H9 (cell line): ENCODE data around the gene CWC22. TPM values are rescaled to one million over a fixed set of nuclear protein-coding genes. Genes with fewer than 3 reads are reported as not detected.
"Not testable (repeated sequence)": the region's sequence is repeated elsewhere in the genome, so short reads cannot be mapped to it uniquely, and the experiment has no call there.

ENCODE experiments used
- DNase-seq: peaks from one replicate; pipeline ENCODE4 v3.0.0-alpha.2; 2017
- H2AFZ ChIP-seq: one replicate; pipeline ENCODE4 v1.6.1; 2013; ENCODE audit warnings: mild to moderate bottlenecking, low read length, control low read depth, moderate library complexity
- H2AK5ac ChIP-seq: 2 replicates; pipeline ENCODE4 v1.6.1; 2013; ENCODE audit warnings: low read length, control low read depth, mixed read lengths; ENCODE audit not compliant: insufficient read length
- H2BK120ac ChIP-seq: one replicate; pipeline ENCODE4 v1.6.1; 2013; ENCODE audit warnings: low read depth, mild to moderate bottlenecking, low read length, control low read depth, inconsistent platforms; ENCODE audit not compliant: poor library complexity, severe bottlenecking
- H2BK12ac ChIP-seq: 2 replicates; pipeline ENCODE4 v1.6.1; 2013; ENCODE audit warnings: low read length, control low read depth, mixed read lengths, low read depth; ENCODE audit not compliant: insufficient read length
- H2BK15ac ChIP-seq: 2 replicates; pipeline ENCODE4 v1.6.1; 2013; ENCODE audit warnings: low read depth, low read length, control low read depth
- H2BK20ac ChIP-seq: one replicate; pipeline ENCODE4 v1.6.1; 2013; ENCODE audit warnings: low read depth, mild to moderate bottlenecking, low read length, control low read depth, inconsistent platforms; ENCODE audit not compliant: poor library complexity, severe bottlenecking
- H2BK5ac ChIP-seq: 2 replicates; pipeline ENCODE4 v1.6.1; 2013; ENCODE audit warnings: low read length, control low read depth, mixed read lengths; ENCODE audit not compliant: insufficient read length
- H3K14ac ChIP-seq: 2 replicates; pipeline ENCODE4 v1.6.1; 2013; ENCODE audit warnings: low read length, control low read depth; ENCODE audit not compliant: insufficient read depth
- H3K18ac ChIP-seq: 2 replicates; pipeline ENCODE4 v1.6.1; 2013; ENCODE audit warnings: low read depth, mild to moderate bottlenecking, mixed read lengths, low read length, control low read depth; ENCODE audit not compliant: insufficient read length
- H3K23ac ChIP-seq: 2 replicates; pipeline ENCODE4 v1.6.1; 2013; ENCODE audit warnings: low read length, control low read depth, mixed read lengths, low read depth; ENCODE audit not compliant: insufficient read length
- H3K23me2 ChIP-seq: 2 replicates; pipeline ENCODE4 v1.6.1; 2013; ENCODE audit warnings: low read depth, mild to moderate bottlenecking, mixed read lengths, low read length, control low read depth; ENCODE audit not compliant: insufficient read length, poor library complexity, severe bottlenecking
- H3K27ac ChIP-seq: 2 replicates; pipeline ENCODE4 v1.5.1; 2013; ENCODE audit warnings: low read length, control low read depth, mixed read lengths, low read depth; ENCODE audit not compliant: insufficient read length
- H3K27me3 ChIP-seq: 2 replicates; pipeline ENCODE4 v1.6.1; 2013; ENCODE audit warnings: low read length, control low read depth, inconsistent platforms; ENCODE audit not compliant: insufficient read depth
- H3K4ac ChIP-seq: 2 replicates; pipeline ENCODE4 v1.6.1; 2013; ENCODE audit warnings: low read depth, mild to moderate bottlenecking, control low read depth, inconsistent platforms, low read length, moderate library complexity
- H3K4me1 ChIP-seq: 2 replicates; pipeline ENCODE4 v1.6.1; 2013; ENCODE audit warnings: low read length, control low read depth, inconsistent platforms; ENCODE audit not compliant: insufficient read depth
- H3K4me2 ChIP-seq: 2 replicates; pipeline ENCODE4 v1.6.1; 2013; ENCODE audit warnings: low read length, control low read depth, mixed read lengths; ENCODE audit not compliant: insufficient read length, insufficient read depth
- H3K56ac ChIP-seq: 2 replicates; pipeline ENCODE4 v1.6.1; 2013; ENCODE audit warnings: low read depth, mild to moderate bottlenecking, mixed read lengths, low read length, control low read depth; ENCODE audit not compliant: insufficient read length
- H3K79me1 ChIP-seq: 2 replicates; pipeline ENCODE4 v1.6.1; 2013; ENCODE audit warnings: low read depth, mild to moderate bottlenecking, moderate library complexity, low read length, control low read depth, inconsistent platforms; ENCODE audit not compliant: insufficient read depth, poor library complexity, severe bottlenecking
- H3K79me2 ChIP-seq: 2 replicates; pipeline ENCODE4 v1.6.1; 2013; ENCODE audit warnings: low read length, control low read depth, inconsistent platforms; ENCODE audit not compliant: insufficient read depth
- H3K9ac ChIP-seq: 2 replicates; pipeline ENCODE4 v1.6.1; 2013; ENCODE audit warnings: low read length, control low read depth, mixed read lengths; ENCODE audit not compliant: insufficient read length; ENCODE audit errors: extremely low read depth
- H3K9me3 ChIP-seq: one replicate; pipeline ENCODE4 v1.6.1; 2013; ENCODE audit warnings: low read depth, low read length, inconsistent platforms; ENCODE audit not compliant: control insufficient read depth
- H3T11ph ChIP-seq: one replicate; pipeline ENCODE4 v1.6.1; 2013; ENCODE audit warnings: mild to moderate bottlenecking, low read length, control low read depth, inconsistent platforms
- H4K20me1 ChIP-seq: one replicate; pipeline ENCODE4 v1.6.1; 2013; ENCODE audit not compliant: control insufficient read depth, insufficient read length, insufficient read depth
- H4K5ac ChIP-seq: 2 replicates; pipeline ENCODE4 v1.6.1; 2013; ENCODE audit warnings: low read depth, mild to moderate bottlenecking, mixed read lengths, low read length, control low read depth; ENCODE audit not compliant: insufficient read length
- H4K8ac ChIP-seq: replicated peaks from 2 replicates; pipeline ENCODE4 v1.6.1; 2013; ENCODE audit warnings: low read length, control low read depth, mixed read lengths, low read depth; ENCODE audit not compliant: insufficient read length
- H4K91ac ChIP-seq: 2 replicates; pipeline ENCODE4 v1.6.1; 2013; ENCODE audit warnings: low read depth, mild to moderate bottlenecking, moderate library complexity, mixed read lengths, low read length, control low read depth; ENCODE audit not compliant: insufficient read length
- H3K27ac Mint-ChIP-seq, 3 experiments: 2 replicates in 2 of 3; 3 replicates in 1 of 3; pipeline ENCODE4 v1.8.0; 2020 to 2021; ENCODE audit warnings: mixed read lengths in 3 of 3, mild to moderate bottlenecking in 1 of 3, moderate library complexity in 1 of 3
- H3K27me3 Mint-ChIP-seq: 2 replicates; pipeline ENCODE4 v1.8.0; 2021; ENCODE audit warnings: low read depth, mild to moderate bottlenecking, moderate library complexity, mixed read lengths
- H3K36me3 Mint-ChIP-seq, 3 experiments: 2 replicates in 2 of 3; 3 replicates in 1 of 3; pipeline ENCODE4 v1.8.0; 2020 to 2021; ENCODE audit warnings: low read depth in 3 of 3, mixed read lengths in 3 of 3; ENCODE audit not compliant: insufficient read depth in 1 of 3
- H3K4me1 Mint-ChIP-seq, 2 experiments: 2 replicates each; pipeline ENCODE4 v1.8.0; 2020; ENCODE audit warnings: mixed read lengths in 2 of 2
- H3K4me3 Mint-ChIP-seq, 2 experiments: 2 replicates in 1 of 2; 3 replicates in 1 of 2; pipeline ENCODE4 v1.8.0; 2020 to 2021; ENCODE audit warnings: mild to moderate bottlenecking in 2 of 2, mixed read lengths in 2 of 2, moderate library complexity in 1 of 2
- H3K9me3 Mint-ChIP-seq, 2 experiments: 2 replicates in 1 of 2; 3 replicates in 1 of 2; pipeline ENCODE4 v1.8.0; 2020; ENCODE audit warnings: mild to moderate bottlenecking in 2 of 2, mixed read lengths in 2 of 2, moderate library complexity in 1 of 2
- WGBS: extraction: QIAGEN DNeasy Blood & Tissue Kit; methylation state at CpG from one replicate; pipeline ENCODE4 v1.1.7; 2013; ENCODE audit warnings: missing lambda C conversion rate, low lambda C conversion rate, mixed read lengths; ENCODE audit not compliant: insufficient read length; ENCODE audit errors: extremely low coverage; 5-methylcytosine and 5-hydroxymethylcytosine counted together
- total RNA-seq: library from RNA; stranded (reverse); gene quantifications from 2 replicates; pipeline ENCODE4 v1.2.1, GENCODE V29; 2021
- TF ChIP-seq, protein P1 (sequence below): fragments of 200-600 bp; sonication (generic); conservative IDR thresholded peaks from 3 replicates; pipeline ENCODE4 v1.8.0; 2021; ENCODE audit warnings: antibody characterized with exemption, mild to moderate bottlenecking

Gene CWC22
- total RNA-seq, 1 experiment from 2014 or later = 43.4 TPM

DNA sequence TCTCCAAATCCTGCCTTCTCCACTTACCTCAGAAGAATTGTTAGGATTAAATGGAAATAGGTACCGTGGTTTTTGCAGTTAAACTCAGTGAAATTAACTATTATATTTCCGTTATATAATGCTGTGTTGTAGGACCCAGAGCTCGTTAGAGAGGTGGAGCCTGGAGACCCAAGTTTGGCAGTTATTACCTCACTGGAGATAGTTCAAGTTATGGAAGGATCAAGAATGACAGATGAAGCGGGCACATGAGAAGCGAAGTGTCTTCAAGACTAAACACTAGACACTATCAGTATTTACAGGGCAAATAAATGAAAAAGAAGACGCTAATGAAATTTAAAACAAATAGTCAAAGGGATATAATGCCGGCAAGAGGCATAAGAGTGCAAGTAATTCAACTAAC is 866 bp downstream of the CWC22 start:
- H3K9me3 Mint-ChIP-seq = no peaks in the 10 kb centered on the region
- no peak for DNase-seq
- H3K79me2 ChIP-seq = peaks cover 29% of the 10 kb centered on the region; the same call in 1 of the 2 replicates
- H3K56ac ChIP-seq = peak overlapping the region; percentile 91
- no peaks in the 10 kb centered on the region for H3K27me3 Mint-ChIP-seq
- no peak overlapping the region for H4K5ac ChIP-seq
- H3K36me3 Mint-ChIP-seq = peaks cover 0 to 16% (median 15%) of the 10 kb centered on the region in 3 experiments; a peak in 4 of 7 replicates
- no peaks in the 10 kb centered on the region for H4K20me1 ChIP-seq
- peaks cover 3% of the 10 kb centered on the region for H3K23me2 ChIP-seq
- H3K27ac Mint-ChIP-seq = peak overlapping the region; percentile 99
- no peak overlapping the region for H2AFZ ChIP-seq
- no peak overlapping the region for H2BK120ac ChIP-seq
- H3K79me1 ChIP-seq = peaks cover 3% of the 10 kb centered on the region
- H2AK5ac ChIP-seq = no peak overlapping the region
- H3K9ac ChIP-seq = peak overlapping the region; percentile 99
- no peak overlapping the region for H2BK12ac ChIP-seq
- H2BK20ac ChIP-seq = no peak overlapping the region
- H3K4me3 Mint-ChIP-seq = peak overlapping the region; percentile 95 to 96
- H2BK15ac ChIP-seq = no peak overlapping the region
- peaks cover 3% of the 10 kb centered on the region; the same call in 1 of the 2 replicates for H3K4me1 ChIP-seq
- H3K27ac ChIP-seq = no peak overlapping the region
- no peak overlapping the region for H3K4ac ChIP-seq
- H2BK5ac ChIP-seq = no peak overlapping the region
- TF ChIP-seq, protein P1, sequence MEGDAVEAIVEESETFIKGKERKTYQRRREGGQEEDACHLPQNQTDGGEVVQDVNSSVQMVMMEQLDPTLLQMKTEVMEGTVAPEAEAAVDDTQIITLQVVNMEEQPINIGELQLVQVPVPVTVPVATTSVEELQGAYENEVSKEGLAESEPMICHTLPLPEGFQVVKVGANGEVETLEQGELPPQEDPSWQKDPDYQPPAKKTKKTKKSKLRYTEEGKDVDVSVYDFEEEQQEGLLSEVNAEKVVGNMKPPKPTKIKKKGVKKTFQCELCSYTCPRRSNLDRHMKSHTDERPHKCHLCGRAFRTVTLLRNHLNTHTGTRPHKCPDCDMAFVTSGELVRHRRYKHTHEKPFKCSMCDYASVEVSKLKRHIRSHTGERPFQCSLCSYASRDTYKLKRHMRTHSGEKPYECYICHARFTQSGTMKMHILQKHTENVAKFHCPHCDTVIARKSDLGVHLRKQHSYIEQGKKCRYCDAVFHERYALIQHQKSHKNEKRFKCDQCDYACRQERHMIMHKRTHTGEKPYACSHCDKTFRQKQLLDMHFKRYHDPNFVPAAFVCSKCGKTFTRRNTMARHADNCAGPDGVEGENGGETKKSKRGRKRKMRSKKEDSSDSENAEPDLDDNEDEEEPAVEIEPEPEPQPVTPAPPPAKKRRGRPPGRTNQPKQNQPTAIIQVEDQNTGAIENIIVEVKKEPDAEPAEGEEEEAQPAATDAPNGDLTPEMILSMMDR = no peak
- H4K8ac ChIP-seq = no peak overlapping the region
- H3T11ph ChIP-seq = no peak overlapping the region
- H3K14ac ChIP-seq = no peak overlapping the region
- H3K23ac ChIP-seq = no peak overlapping the region
- no CpG with 5 or more reads among the region's 7 CpGs for WGBS
- H3K27me3 ChIP-seq = no peaks in the 10 kb centered on the region
- no peak overlapping the region for H3K18ac ChIP-seq
- H3K4me2 ChIP-seq = peak overlapping the region; percentile 93
- no peak overlapping the region for H4K91ac ChIP-seq
- H3K4me1 Mint-ChIP-seq = peaks cover 29 to 35% of the 10 kb centered on the region in 2 experiments
- no peaks in the 10 kb centered on the region for H3K9me3 ChIP-seq

DNA sequence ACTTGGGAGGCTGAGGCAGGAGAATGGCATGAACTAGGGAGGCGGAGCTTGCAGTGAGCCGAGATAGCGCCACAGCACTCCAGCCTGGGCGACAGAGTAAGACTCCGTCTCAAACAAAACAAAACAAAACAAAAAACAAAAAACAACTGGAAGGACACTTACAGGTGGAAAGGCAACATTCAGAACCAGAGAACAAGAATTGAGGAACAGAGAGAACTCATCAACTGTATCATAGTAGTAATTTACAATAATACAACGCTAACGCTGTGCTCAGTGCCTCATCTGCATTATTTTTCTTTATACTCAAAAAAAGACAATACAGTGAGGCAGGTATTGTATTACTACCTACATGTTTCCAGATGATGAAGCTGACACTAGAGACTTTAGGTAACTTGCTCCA is 1.6 kb downstream of the CWC22 start:
- not testable (repeated sequence) for DNase-seq, H2BK20ac ChIP-seq, H3K9ac ChIP-seq, H2BK12ac ChIP-seq, H3K79me1 ChIP-seq, H3K27ac ChIP-seq, H3K14ac ChIP-seq, H2BK15ac ChIP-seq, H2BK5ac ChIP-seq, H3K4ac ChIP-seq, H3K4me1 ChIP-seq, H2AFZ ChIP-seq, H3K9me3 ChIP-seq, H3K27me3 Mint-ChIP-seq, H3K23ac ChIP-seq, H4K5ac ChIP-seq, H4K20me1 ChIP-seq, H2AK5ac ChIP-seq, H3K18ac ChIP-seq, H2BK120ac ChIP-seq, H4K8ac ChIP-seq, H4K91ac ChIP-seq, H3T11ph ChIP-seq, H3K56ac ChIP-seq, H3K23me2 ChIP-seq, H3K9me3 Mint-ChIP-seq, H3K27me3 ChIP-seq
- WGBS = no CpG with 5 or more reads among the region's 7 CpGs
- H3K79me2 ChIP-seq = peaks cover 29% of the 10 kb centered on the region; the same call in 1 of the 2 replicates
- peaks cover 35 to 39% of the 10 kb centered on the region in 2 experiments for H3K4me1 Mint-ChIP-seq
- H3K36me3 Mint-ChIP-seq = peaks cover 0 to 16% (median 15%) of the 10 kb centered on the region in 3 experiments; a peak in 4 of 7 replicates
- H3K4me3 Mint-ChIP-seq = peak overlapping the region; percentile 95 to 96
- H3K4me2 ChIP-seq = peak overlapping the region; percentile 93
- H3K27ac Mint-ChIP-seq = peak overlapping the region in 1 of 3 experiments; percentile 76; a peak in 1 of 7 replicates
